Measurements from ENCODE around the gene MAP2K5.
A peak's percentile ranks its signal among the peaks of the same experiment; 100 is the strongest.

The MAP2K5 gene

DNA sequence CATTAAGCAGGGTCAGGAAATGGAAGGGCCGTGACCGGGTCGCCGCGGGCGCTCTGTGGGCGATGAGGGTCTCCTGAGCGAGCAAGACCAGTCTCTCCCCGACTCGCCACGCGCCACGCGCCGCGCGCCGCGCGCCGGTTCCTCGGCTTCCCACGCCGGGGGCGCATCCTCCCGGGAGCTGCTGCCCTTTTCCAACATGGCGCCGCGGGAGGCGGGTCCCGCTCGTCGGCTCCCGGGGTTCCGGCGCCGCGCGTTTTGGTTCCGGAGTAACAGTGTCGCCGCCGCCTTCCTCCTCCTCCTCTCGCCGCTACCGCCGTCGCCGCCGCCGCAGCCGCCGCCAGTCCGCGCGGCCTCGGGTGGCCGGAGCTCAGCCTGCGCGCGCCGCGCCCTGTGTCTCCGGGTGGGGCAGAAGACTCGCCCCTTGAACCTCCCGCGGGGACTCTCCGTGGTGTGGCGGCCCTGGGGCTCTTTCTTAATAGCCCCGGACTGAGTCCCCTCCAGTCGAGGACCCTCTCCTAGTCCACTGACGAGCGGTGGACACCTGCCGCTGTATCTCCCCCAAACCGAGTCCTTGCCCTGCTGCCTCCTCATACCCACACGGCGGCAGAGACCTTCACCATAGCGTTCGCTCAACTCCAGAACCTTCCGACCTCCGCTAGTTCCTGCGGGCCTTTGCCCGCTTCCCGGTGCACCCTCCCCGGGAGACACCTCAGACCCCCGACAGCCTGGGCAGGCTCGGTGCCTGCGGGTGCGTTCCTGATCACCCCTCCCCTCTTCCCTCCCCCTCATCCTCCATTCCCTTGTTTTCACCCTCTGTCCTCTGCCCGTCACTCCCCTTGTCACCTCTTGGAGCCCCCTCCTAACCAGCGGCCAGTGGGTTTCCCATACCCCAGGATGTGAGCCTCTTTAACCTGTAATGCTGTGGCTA is at the start of gene MAP2K5:
MAP2K5 (plus strand) TSS at position 284 of the 928 bp plus-strand sequence; CDS start at position 917, 633 bp downstream.
- no peak for TF ChIP-seq NFIC (IDR thresholded peaks at IDR 0.05)
- TF ChIP-seq, protein P1, sequence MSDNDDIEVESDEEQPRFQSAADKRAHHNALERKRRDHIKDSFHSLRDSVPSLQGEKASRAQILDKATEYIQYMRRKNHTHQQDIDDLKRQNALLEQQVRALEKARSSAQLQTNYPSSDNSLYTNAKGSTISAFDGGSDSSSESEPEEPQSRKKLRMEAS (IDR thresholded peaks at IDR 0.05) = peak; percentile 70; the same call in 1 of the 2 replicates
- peak; percentile 45; the same call in 1 of the 2 replicates for TF ChIP-seq TCF12 (IDR thresholded peaks at IDR 0.05; ENCODE audit: low read depth)
- TF ChIP-seq YY1 (IDR thresholded peaks at IDR 0.05; ENCODE audit: low read depth) = peak; percentile 96
- TF ChIP-seq EGR1 (IDR thresholded peaks at IDR 0.05) = peak; percentile 64; the same call in 1 of the 2 replicates
- TF ChIP-seq, protein P2, sequence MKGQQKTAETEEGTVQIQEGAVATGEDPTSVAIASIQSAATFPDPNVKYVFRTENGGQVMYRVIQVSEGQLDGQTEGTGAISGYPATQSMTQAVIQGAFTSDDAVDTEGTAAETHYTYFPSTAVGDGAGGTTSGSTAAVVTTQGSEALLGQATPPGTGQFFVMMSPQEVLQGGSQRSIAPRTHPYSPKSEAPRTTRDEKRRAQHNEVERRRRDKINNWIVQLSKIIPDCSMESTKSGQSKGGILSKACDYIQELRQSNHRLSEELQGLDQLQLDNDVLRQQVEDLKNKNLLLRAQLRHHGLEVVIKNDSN (IDR thresholded peaks at IDR 0.05) = no peak
- no peak for TF ChIP-seq TEAD4 (IDR thresholded peaks at IDR 0.05)
- TF ChIP-seq CEBPB (IDR thresholded peaks at IDR 0.05) = no peak
- no peak for TF ChIP-seq FOXM1 (IDR thresholded peaks at IDR 0.05; ENCODE audit: borderline replicate concordance, low read depth)
- peak; percentile 80; the same call in 1 of the 2 replicates for TF ChIP-seq TAF1 (IDR thresholded peaks at IDR 0.05; ENCODE audit: low read depth)
- TF ChIP-seq CREB1 (IDR thresholded peaks at IDR 0.05; ENCODE audit: low read depth) = no peak

DNA sequence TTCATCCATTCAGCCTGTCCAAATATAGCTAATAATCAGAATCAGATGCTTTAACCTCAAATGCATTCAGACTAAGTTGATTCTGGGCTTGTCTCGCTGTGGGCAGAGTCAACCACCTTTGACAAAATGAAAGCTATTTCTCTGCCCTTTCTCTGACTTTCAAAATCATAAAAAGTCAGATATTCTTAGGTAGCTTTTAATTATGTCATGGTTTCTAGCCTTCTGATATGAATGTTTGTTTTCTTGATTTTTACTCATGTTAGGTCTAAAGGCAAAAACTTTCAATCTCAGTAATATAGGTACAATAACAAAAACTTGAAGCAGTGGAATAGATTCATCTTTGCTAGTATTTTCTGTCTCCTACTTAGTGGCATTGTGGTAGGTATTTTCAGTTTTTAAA is 46.9 kb upstream of the MAP2K5 start:
- TF ChIP-seq, protein P3, sequence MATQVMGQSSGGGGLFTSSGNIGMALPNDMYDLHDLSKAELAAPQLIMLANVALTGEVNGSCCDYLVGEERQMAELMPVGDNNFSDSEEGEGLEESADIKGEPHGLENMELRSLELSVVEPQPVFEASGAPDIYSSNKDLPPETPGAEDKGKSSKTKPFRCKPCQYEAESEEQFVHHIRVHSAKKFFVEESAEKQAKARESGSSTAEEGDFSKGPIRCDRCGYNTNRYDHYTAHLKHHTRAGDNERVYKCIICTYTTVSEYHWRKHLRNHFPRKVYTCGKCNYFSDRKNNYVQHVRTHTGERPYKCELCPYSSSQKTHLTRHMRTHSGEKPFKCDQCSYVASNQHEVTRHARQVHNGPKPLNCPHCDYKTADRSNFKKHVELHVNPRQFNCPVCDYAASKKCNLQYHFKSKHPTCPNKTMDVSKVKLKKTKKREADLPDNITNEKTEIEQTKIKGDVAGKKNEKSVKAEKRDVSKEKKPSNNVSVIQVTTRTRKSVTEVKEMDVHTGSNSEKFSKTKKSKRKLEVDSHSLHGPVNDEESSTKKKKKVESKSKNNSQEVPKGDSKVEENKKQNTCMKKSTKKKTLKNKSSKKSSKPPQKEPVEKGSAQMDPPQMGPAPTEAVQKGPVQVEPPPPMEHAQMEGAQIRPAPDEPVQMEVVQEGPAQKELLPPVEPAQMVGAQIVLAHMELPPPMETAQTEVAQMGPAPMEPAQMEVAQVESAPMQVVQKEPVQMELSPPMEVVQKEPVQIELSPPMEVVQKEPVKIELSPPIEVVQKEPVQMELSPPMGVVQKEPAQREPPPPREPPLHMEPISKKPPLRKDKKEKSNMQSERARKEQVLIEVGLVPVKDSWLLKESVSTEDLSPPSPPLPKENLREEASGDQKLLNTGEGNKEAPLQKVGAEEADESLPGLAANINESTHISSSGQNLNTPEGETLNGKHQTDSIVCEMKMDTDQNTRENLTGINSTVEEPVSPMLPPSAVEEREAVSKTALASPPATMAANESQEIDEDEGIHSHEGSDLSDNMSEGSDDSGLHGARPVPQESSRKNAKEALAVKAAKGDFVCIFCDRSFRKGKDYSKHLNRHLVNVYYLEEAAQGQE (IDR thresholded peaks at IDR 0.05; ENCODE audit: low read depth) = no peak
- TF ChIP-seq EP300 (IDR thresholded peaks at IDR 0.05; ENCODE audit: borderline replicate concordance) (no peak), YY1 (IDR thresholded peaks at IDR 0.05; ENCODE audit: low read depth) (no peak), CREB1 (IDR thresholded peaks at IDR 0.05; ENCODE audit: low read depth) (no peak), TCF12 (IDR thresholded peaks at IDR 0.05; ENCODE audit: low read depth) (no peak), CEBPB (IDR thresholded peaks at IDR 0.05) (no peak), TEAD4 (IDR thresholded peaks at IDR 0.05) (no peak), RAD21 (IDR thresholded peaks at IDR 0.05; ENCODE audit: low read depth) (no peak), EGR1 (IDR thresholded peaks at IDR 0.05) (no peak)
- TF ChIP-seq, protein P2 (IDR thresholded peaks at IDR 0.05) = no peak
- TF ChIP-seq, protein P1 (IDR thresholded peaks at IDR 0.05) = no peak

DNA sequence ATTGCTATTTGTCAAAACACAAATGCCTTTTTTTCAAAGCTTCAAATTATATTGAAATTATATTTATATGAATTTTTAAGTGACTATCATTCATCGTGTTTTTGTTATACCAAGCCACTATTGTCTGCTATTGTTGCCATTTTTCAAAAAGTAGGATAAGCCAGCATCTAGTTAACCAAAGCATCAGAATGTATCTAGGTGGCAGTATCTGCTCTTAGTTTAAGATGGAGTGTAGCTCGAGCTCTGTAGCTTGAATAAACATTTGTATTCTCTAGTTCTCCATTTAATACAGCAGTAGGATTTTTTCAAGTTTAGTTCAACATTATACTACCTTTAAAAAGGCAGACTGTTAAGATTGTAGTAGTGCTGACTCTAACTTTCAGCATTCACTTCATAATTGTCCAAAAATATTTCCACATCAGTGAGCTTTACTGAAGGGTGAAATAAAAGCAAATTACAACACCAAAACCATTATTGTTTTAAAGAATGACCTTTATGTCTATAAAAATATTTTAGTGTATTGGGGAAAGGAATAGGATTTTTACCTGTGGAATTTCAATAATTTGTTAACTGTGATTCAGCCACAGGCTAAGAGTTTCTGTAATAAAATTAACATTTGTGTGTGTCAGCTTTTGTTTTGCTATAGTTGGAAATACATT is 41.2 kb upstream of the MAP2K5 start:
- no peak for TF ChIP-seq NFIC (IDR thresholded peaks at IDR 0.05)
- TF ChIP-seq RAD21 (IDR thresholded peaks at IDR 0.05; ENCODE audit: low read depth) = peak; percentile 40
- TF ChIP-seq, protein P1 (IDR thresholded peaks at IDR 0.05) = no peak
- TF ChIP-seq, protein P3 (IDR thresholded peaks at IDR 0.05; ENCODE audit: low read depth) = no peak
- no peak for TF ChIP-seq TAF1 (IDR thresholded peaks at IDR 0.05; ENCODE audit: low read depth)

DNA sequence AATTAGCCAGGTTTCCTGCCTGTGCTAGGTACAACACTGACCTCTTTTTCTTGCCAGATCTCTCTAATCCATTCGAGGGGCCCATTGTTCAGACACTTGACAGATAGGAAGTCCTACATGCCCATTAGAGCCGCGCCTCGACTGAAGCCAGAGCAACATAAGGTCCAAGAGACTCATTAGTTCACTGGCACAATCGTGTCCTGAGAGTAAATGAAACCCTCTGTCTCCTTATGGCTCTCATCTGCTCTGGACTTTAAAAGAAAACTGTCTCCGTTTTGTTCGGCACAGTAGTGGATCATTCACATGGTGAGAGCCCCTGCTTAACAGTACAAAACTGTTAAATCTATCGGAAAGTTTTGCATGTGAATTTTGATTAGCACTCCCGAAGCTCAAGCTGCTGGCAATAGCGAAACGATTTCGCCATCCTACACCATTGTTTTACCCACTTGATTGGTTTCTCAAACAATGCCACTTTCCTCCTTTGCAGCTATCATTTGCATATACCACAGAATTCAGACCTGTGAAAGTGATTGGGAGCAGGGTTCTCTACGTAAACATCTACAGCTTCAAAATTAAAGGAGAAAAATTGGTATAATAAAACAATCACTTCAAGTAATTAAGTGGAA is 40.6 kb upstream of the MAP2K5 start:
- no peak for TF ChIP-seq ZBTB7A (IDR thresholded peaks at IDR 0.05; ENCODE audit: low read depth)
- no peak for TF ChIP-seq FOXM1 (IDR thresholded peaks at IDR 0.05; ENCODE audit: borderline replicate concordance, low read depth)
- TF ChIP-seq CEBPB (IDR thresholded peaks at IDR 0.05) = peak; percentile 52; the same call in 1 of the 2 replicates
- TF ChIP-seq, protein P1 (IDR thresholded peaks at IDR 0.05) = peak; percentile 26; the same call in 1 of the 2 replicates

DNA sequence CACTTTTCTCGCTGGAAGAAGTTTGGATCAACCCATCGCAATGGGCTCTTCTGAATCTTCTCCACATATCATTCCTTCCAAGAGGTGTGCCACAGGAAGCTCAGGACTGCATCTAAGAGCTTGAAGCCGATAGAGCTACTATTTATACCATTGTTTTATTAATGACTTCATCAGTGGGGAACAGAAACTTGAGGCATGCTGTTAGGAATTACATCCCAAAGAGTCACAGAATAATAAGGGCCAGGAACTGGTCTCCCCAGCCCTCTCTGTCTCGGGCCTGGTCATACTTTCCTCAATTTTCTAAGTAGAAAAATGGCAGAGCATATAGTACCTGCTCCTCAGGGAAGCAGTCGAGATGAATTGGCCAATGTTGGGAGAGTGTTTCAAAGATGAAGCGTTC is 38.4 kb upstream of the MAP2K5 start:
- TF ChIP-seq ZBTB7A (IDR thresholded peaks at IDR 0.05; ENCODE audit: low read depth) = no peak
- no peak for TF ChIP-seq TCF12 (IDR thresholded peaks at IDR 0.05; ENCODE audit: low read depth)
- no peak for TF ChIP-seq TAF1 (IDR thresholded peaks at IDR 0.05; ENCODE audit: low read depth)
- no peak for TF ChIP-seq NFIC (IDR thresholded peaks at IDR 0.05)
- no peak for TF ChIP-seq CREB1 (IDR thresholded peaks at IDR 0.05; ENCODE audit: low read depth)
- TF ChIP-seq, protein P2 (IDR thresholded peaks at IDR 0.05) = no peak
